Mucosa of rectum (tissue), 2 donors: ENCODE results near the gene SMAD3.
"Not testable (repeated sequence)": the region's sequence is repeated elsewhere in the genome, so short reads cannot be mapped to it uniquely, and the experiment has no call there.

Source experiments
- H3K27ac ChIP-seq, 2 donors: one replicate each; pipeline ENCODE4 v1.7.0; 2013; ENCODE audit warnings: inconsistent platforms in 2 of 2, low read depth in 2 of 2, low read length in 2 of 2
- H3K27me3 ChIP-seq, 2 donors: one replicate each; pipeline ENCODE4 v1.7.0; 2013; ENCODE audit warnings: low read length in 2 of 2; ENCODE audit not compliant: control insufficient read depth in 2 of 2, insufficient read depth in 2 of 2
- H3K36me3 ChIP-seq, 2 donors: one replicate each; pipeline ENCODE4 v1.7.0; 2013; ENCODE audit warnings: low read length in 2 of 2; ENCODE audit not compliant: control insufficient read depth in 2 of 2, insufficient read depth in 2 of 2
- H3K4me1 ChIP-seq, 2 donors: one replicate each; pipeline ENCODE4 v1.7.0; 2013; ENCODE audit warnings: low read length in 2 of 2, mild to moderate bottlenecking in 1 of 2; ENCODE audit not compliant: control insufficient read depth in 2 of 2, insufficient read depth in 2 of 2
- H3K4me3 ChIP-seq, 2 donors: one replicate each; pipeline ENCODE4 v1.7.0; 2013; ENCODE audit warnings: low read length in 2 of 2
- H3K9ac ChIP-seq, 2 donors: one replicate each; pipeline ENCODE4 v1.7.0; 2013; ENCODE audit warnings: low read length in 2 of 2, low read depth in 1 of 2, mild to moderate bottlenecking in 1 of 2
- H3K9me3 ChIP-seq, 2 donors: one replicate each; pipeline ENCODE4 v1.7.0; 2013; ENCODE audit warnings: low read length in 2 of 2; ENCODE audit not compliant: control insufficient read depth in 2 of 2
- donor health status: healthy.
- donor health status: Normal muscosa, but diverticular disease.

Gene SMAD3

DNA sequence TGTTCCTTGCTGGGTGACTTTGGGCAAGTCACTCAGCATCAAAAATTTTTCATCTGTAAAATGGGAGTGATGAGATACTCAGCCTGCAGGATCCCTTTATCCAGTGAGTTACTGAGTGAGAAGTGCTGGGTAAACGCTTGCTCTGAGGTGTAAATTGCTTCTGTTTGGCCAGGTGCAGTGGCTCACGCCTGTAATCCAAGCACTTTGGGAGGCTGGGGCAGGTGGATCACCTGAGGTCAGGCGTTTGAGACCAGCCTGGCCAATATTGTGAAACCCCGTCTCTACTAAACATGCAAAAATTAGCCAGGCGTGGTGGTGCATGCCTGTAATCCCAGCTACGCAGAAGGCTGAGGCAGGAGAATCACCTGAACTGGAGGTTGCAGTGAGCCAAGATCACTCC lies 87.6 kb downstream of the SMAD3 start:
- not testable (repeated sequence) for H3K27ac ChIP-seq, H3K9me3 ChIP-seq
- H3K4me1 ChIP-seq, result peaks cover 16 to 22% of the 10 kb centered on the region in 2 donors

DNA sequence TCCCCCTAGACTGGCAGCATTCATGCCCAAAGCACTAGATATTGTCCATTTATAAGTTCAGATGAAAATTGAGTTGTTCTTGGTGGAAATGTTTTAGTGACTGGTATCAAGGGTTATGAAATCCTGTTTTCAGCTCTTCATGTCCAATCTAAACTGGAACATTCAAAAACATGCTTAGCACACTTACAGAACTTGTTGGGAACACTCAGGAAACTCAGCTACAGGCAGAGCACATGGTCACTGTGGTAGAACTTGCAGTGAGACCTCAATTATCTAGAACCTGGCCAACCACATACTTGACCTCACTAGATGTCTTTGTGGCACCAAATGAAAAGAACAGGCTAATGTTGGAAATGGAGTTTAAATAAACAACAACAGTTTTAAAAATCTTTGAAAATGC lies 88.8 kb downstream of the SMAD3 start:
- H3K36me3 ChIP-seq, result peaks cover 0 to 3% of the 10 kb centered on the region in 2 donors
- no peaks in the 10 kb centered on the region for H3K27me3 ChIP-seq
- H3K9me3 ChIP-seq, result no peaks in the 10 kb centered on the region
- H3K4me1 ChIP-seq, result peaks cover 7 to 11% of the 10 kb centered on the region in 2 donors
- H3K4me3 ChIP-seq, result no peak overlapping the region
- H3K27ac ChIP-seq, result no peak overlapping the region
- H3K9ac ChIP-seq, result no peak overlapping the region

More for the DNA sequence above, 87.6 kb downstream of the SMAD3 start:
- H3K9ac ChIP-seq, H3K27me3 ChIP-seq, H3K4me3 ChIP-seq, H3K36me3 ChIP-seq: not testable (repeated sequence)

DNA sequence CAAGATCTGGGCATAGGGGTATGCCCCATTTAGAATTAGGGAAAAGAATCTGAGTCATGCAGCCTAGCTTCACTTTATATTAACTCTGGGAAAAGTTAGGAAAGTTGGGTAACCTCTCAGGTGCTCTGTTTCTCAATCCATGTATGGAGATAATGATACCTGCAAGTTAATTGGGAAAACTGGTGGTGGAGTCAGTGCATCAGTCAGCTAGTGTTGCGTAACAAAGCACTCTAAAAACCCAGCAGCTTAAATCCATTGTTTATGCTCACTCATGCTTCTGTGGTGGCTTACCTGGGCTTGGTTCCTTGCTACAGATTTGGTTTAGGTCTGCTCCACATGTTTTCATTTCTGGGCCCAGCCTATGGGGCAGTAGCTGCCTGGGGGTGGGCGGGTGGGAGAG lies 91.0 kb downstream of the SMAD3 start:
- Histone ChIP-seq H3K9ac (no peak overlapping the region), H3K9me3 (no peaks in the 10 kb centered on the region), H3K27ac (no peak overlapping the region), H3K4me3 (no peak overlapping the region), H3K27me3 (no peaks in the 10 kb centered on the region), H3K36me3 (peaks cover 0 to 3% of the 10 kb centered on the region in 2 donors), H3K4me1 (peaks cover 0 to 6% of the 10 kb centered on the region in 2 donors)

DNA sequence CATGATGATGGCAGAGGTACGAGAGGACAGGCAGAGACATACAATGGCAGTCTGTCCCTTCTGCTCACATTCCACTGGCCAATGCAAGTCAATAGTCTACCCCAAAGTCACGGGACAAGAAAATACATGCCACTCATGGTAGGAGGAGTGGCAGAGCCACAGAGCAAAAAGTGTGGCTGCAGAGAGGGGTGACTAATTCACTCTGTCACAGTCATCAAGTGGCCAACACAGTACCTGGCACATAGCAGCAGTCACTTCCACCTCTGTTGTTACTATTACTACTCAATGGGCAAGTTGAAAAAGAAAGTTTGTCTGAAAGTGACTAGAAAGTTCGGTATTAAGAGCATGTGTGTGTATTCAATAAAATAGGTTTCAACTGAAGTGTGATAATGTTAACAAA lies 91.4 kb downstream of the SMAD3 start:
- no peak overlapping the region for H3K9ac ChIP-seq
- peaks cover 0 to 8% of the 10 kb centered on the region in 2 donors for H3K4me1 ChIP-seq
- H3K27ac ChIP-seq, result no peak overlapping the region
- peaks cover 0 to 3% of the 10 kb centered on the region in 2 donors for H3K36me3 ChIP-seq
- H3K27me3 ChIP-seq, result no peaks in the 10 kb centered on the region
- no peak overlapping the region for H3K4me3 ChIP-seq
- no peaks in the 10 kb centered on the region for H3K9me3 ChIP-seq

DNA sequence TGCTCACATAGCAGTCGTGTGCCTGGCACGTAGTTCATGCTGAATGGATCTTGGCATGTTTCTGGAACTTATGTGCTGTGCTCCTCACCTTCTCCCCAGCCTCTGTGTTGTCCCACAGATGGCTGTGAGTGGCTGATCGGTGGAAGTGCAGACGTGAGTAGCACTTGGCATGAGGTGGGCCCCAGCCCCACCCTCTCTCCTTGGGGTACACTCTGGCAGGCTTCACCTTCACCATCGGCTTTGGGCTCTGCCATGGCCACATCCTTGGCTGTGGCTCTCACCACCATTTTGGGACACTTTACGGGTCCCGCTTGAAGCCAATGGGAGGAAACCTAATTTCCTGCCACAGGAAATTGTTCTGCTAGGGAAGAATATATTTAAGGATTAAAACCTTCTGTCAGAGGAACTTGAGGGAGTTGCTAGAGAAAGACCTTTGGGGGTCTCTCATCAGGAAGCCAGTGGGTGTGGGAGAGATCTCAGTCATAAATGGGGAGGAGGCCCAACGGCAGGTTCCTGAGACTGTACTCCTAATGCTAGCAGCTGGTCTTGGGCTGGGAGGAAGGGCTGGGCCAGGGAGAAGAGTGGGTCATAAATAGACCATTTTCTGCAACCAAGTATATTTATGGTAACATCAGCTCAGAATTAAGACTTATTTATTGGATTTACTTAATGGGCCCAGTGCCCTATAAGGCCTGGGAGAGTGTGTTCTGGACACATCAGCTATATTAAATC lies 92.3 kb downstream of the SMAD3 start:
- H3K27me3 ChIP-seq, result no peaks in the 10 kb centered on the region
- H3K9me3 ChIP-seq, result no peaks in the 10 kb centered on the region
- no peak overlapping the region for H3K27ac ChIP-seq
- no peak overlapping the region for H3K9ac ChIP-seq
- peaks cover 0 to 3% of the 10 kb centered on the region in 2 donors for H3K36me3 ChIP-seq
- H3K4me3 ChIP-seq, result no peak overlapping the region
- H3K4me1 ChIP-seq, result peaks cover 0 to 8% of the 10 kb centered on the region in 2 donors

DNA sequence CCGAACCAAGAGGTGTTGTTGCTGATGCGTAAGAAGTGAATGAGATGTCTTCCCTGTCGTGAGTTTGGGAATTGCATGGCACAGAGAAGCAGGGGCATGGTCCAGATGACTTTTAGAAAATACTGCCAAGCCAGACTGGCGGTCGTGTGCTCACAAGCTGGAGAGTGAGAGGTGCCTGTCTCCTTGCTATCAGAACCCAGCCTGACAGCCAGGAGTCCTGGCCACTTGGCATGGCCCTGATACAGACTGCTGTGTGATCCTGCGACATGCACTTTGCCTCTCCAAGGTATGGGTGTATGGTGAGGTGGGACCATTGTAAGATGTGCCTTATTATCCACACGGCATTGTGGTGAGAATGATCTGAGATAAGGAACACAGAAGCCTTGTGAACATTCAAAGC lies 93.0 kb downstream of the SMAD3 start:
- Histone ChIP-seq H3K27me3 (no peaks in the 10 kb centered on the region), H3K27ac (peak overlapping the region in 1 of 2 donors; percentile 13), H3K36me3 (peaks cover 0 to 3% of the 10 kb centered on the region in 2 donors), H3K9me3 (no peaks in the 10 kb centered on the region), H3K4me1 (peaks cover 0 to 8% of the 10 kb centered on the region in 2 donors), H3K4me3 (no peak overlapping the region), H3K9ac (no peak overlapping the region)

DNA sequence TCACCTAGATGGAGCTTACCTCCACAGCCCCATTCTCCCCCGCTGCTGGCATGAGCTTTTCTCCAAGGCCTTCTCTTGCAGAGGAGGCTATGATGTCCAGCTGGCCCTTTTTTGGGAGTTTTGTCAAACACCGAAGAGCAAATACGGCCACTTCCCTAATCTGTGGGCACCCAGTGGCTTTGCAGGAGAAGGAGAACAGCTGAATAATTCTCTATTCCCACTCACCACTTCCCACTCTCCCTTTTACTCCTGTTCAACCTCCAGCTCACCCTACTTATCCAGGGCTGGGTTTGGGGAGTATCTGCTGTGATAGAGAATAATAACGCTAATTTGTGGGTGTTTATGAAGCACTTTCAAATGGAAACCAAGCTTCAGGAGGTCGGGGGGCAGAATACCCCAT lies 96.0 kb downstream of the SMAD3 start:
- H3K36me3 ChIP-seq, result peaks cover 3 to 21% of the 10 kb centered on the region in 2 donors
- H3K27me3 ChIP-seq, result no peaks in the 10 kb centered on the region
- no peak overlapping the region for H3K4me3 ChIP-seq
- peak overlapping the region; percentile 42 to 43 for H3K27ac ChIP-seq
- H3K4me1 ChIP-seq, result peaks cover 0 to 12% of the 10 kb centered on the region in 2 donors
- no peaks in the 10 kb centered on the region for H3K9me3 ChIP-seq
- no peak overlapping the region for H3K9ac ChIP-seq

DNA sequence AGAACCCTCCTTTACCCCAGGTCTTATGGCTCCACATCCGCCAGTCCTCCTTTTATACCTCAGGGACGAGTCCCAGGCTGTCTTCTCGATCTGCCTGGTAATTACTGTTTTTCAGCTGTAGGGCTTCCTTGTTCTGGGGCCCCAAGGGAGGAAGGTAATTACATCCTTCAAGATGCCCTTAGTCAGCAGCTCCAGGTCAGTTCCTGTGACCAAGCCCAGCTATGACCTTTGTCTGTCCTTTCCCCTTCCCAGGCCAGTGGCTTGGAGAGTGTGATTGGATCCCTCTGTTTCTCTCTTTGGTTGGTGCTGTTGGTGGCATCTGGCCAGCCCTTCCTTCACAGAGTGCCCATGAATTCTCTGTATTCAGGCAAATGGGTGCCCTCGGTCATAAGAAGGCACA lies 96.5 kb downstream of the SMAD3 start:
- Histone ChIP-seq H3K36me3 (peaks cover 4 to 25% of the 10 kb centered on the region in 2 donors), H3K27me3 (no peaks in the 10 kb centered on the region), H3K27ac (peak overlapping the region; percentile 42 to 43), H3K9ac (no peak overlapping the region), H3K4me3 (no peak overlapping the region), H3K4me1 (peaks cover 0 to 12% of the 10 kb centered on the region in 2 donors), H3K9me3 (no peaks in the 10 kb centered on the region)

DNA sequence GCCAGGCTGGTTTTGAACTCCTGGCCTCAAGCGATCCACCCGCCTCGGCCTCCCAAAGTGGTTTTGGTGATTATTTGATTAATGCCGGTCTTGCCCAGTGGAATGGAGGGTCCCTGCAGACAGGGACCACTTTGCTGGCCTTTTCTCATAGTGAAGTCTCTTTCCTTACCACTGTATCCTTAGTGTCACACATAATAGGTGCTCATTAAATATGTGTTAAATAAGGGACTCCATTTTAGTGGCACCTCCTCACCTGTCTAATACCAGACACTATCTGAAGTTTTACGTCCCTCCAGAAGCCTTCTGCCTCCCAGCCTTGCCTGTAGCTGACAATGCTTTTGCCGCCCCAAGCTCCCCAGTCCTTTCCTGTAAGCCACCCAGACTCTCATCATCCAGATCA lies 97.8 kb downstream of the SMAD3 start:
- H3K27me3 ChIP-seq, result no peaks in the 10 kb centered on the region
- no peak overlapping the region for H3K9ac ChIP-seq
- no peaks in the 10 kb centered on the region for H3K9me3 ChIP-seq
- no peak overlapping the region for H3K4me3 ChIP-seq
- peaks cover 7 to 37% of the 10 kb centered on the region in 2 donors for H3K36me3 ChIP-seq
- H3K27ac ChIP-seq, result no peak overlapping the region
- peaks cover 2 to 12% of the 10 kb centered on the region in 2 donors for H3K4me1 ChIP-seq

DNA sequence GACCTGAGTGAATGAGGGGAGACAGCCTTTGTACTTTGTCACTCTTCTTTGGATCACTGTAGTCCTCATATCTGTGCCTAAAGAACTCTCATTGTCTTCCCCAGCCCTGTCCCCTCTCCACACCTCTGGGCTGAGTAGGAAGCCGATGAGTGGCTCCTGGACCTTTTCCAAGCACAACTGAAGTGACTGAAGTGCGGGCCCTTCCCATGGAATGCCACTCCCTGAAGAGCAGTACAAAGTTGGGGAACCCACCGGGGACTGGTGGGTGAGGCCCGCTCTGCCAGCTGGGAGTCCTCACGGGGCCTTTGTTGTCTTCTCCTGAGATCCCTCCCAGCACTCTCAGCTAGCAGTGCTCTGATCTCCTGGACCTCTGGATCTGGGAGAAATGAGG lies 99.0 kb downstream of the SMAD3 start:
- Histone ChIP-seq H3K9ac (no peak overlapping the region), H3K4me3 (no peak overlapping the region), H3K27me3 (no peaks in the 10 kb centered on the region), H3K36me3 (peaks cover 7 to 44% of the 10 kb centered on the region in 2 donors), H3K4me1 (peaks cover 2 to 9% of the 10 kb centered on the region in 2 donors), H3K9me3 (no peaks in the 10 kb centered on the region), H3K27ac (no peak overlapping the region)
